ENCODE results near the gene DCPS.
A peak's percentile ranks its signal among the peaks of the same experiment; 100 is the strongest.

The DCPS gene

GRCh38 chr11:126352163-126352562 lies 48.3 kb downstream of the DCPS start:
- TF ChIP-seq, protein P1, sequence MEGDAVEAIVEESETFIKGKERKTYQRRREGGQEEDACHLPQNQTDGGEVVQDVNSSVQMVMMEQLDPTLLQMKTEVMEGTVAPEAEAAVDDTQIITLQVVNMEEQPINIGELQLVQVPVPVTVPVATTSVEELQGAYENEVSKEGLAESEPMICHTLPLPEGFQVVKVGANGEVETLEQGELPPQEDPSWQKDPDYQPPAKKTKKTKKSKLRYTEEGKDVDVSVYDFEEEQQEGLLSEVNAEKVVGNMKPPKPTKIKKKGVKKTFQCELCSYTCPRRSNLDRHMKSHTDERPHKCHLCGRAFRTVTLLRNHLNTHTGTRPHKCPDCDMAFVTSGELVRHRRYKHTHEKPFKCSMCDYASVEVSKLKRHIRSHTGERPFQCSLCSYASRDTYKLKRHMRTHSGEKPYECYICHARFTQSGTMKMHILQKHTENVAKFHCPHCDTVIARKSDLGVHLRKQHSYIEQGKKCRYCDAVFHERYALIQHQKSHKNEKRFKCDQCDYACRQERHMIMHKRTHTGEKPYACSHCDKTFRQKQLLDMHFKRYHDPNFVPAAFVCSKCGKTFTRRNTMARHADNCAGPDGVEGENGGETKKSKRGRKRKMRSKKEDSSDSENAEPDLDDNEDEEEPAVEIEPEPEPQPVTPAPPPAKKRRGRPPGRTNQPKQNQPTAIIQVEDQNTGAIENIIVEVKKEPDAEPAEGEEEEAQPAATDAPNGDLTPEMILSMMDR (IDR thresholded peaks at IDR 0.05; ENCODE audit: insufficient read depth, low read length, missing control alignments) = no peak
- no peak for DNase-seq (ENCODE audit: low read depth, low spot score)
- ChIA-PET CTCF (no interaction called here), POLR2A (no interaction called here)
- no peak overlapping the region for H3K4me3 ChIP-seq (ENCODE audit: low read depth, low read length)

DNA sequence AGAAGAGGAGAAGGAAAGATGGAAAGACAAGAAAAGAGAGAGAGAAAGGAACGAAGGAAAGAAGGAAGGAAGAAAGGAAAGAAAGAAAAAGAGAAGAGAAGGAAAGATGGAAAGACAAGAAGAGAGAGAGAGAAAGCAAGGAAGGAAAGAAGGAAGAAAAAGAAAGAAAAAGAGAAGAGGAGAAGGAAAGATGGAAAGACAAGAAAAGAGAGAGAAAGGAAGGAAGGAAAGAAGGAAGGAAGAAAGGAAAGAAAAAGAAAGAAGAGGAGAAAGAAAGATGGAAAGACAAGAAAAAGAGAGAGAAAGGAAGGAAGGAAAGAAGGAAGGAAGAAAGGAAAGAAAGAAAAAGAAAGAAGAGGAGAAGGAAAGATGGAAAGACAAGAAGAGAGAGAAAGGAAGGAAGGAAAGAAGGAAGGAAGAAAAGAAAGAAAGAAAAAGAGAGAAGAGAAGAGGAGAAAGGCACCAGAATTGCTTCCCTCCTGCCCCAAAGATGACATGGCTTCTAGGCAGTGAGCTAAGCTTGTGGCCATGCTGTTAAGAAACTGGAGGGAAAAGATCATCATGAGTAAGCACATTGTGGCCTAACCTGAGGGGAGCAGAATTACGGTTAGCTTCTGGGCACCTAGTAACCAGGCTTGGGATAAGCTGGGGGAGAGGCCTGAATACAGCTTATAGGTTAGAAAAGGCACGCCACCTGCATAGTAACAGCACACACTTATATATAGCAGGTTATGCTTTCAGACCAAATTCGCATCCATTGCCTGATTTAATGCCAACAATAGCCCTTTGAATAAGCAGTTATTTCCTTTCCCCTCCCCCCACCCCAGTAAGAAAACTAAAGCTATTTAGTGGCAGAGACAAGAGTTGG lies 49.3 kb downstream of the DCPS start:
- TF ChIP-seq, protein P1 (IDR thresholded peaks at IDR 0.05; ENCODE audit: insufficient read depth, low read length, missing control alignments) = no peak
- DNase-seq (ENCODE audit: low read depth, low spot score) = no peak
- H3K4me3 ChIP-seq (ENCODE audit: low read depth, low read length) = peak overlapping the region; percentile 18
- ChIA-PET POLR2A (interaction anchor here (1.4 to 2.8 kb wide), 2 partner anchors 11 to 35 kb away, joined by 4 to 16 read pairs; no protein-coding TSS in a partner anchor), CTCF (interaction anchor here (0.9 to 8.1 kb wide), 6 partner anchors 9 to 128 kb away, joined by 3 to 47 read pairs (median 4); no protein-coding TSS in a partner anchor)

GRCh38 chr11:126354631-126355323 lies 50.9 kb downstream of the DCPS start:
- peak overlapping the region; percentile 86 for H3K4me3 ChIP-seq (ENCODE audit: low read depth, low read length)
- CTCF ChIA-PET = interaction anchor here (0.9 to 8.1 kb wide), 4 partner anchors 35 to 125 kb away, joined by 3 to 47 read pairs (median 4); no protein-coding TSS in a partner anchor
- POLR2A ChIA-PET = interaction anchor here (0.7 to 2.8 kb wide), 4 partner anchors 13 to 44 kb away, joined by 3 to 16 read pairs (median 3); no protein-coding TSS in a partner anchor
- TF ChIP-seq, protein P1 (IDR thresholded peaks at IDR 0.05; ENCODE audit: insufficient read depth, low read length, missing control alignments) = no peak
- DNase-seq (ENCODE audit: low read depth, low spot score) = no peak

- CTCF ChIA-PET = interaction anchor here (1.0 to 8.1 kb wide), 4 partner anchors 14 to 48 kb away, joined by 3 to 47 read pairs (median 10); no protein-coding TSS in a partner anchor
- TF ChIP-seq, protein P1 (IDR thresholded peaks at IDR 0.05; ENCODE audit: insufficient read depth, low read length, missing control alignments) = no peak
- POLR2A ChIA-PET = interaction anchor here (0.7 to 2.8 kb wide), 5 partner anchors 13 to 49 kb away, joined by 3 to 16 read pairs (median 3); no protein-coding TSS in a partner anchor
- DNase-seq (ENCODE audit: low read depth, low spot score) = no peak
- H3K4me3 ChIP-seq (ENCODE audit: low read depth, low read length) = peak within 1 kb of the TSS; percentile 86
These were observed 51.6 kb downstream of the DCPS start, which contains the start of gene ST3GAL4 for GRCh38 chr11:126355324-126355925. ST3GAL4 (plus strand) TSS chr11:126355686; CDS start chr11:126406156, 50,470 bp downstream.

GRCh38 chr11:126355926-126356897 lies 52.4 kb downstream of the DCPS start:
- peak overlapping the region; percentile 86 for H3K4me3 ChIP-seq (ENCODE audit: low read depth, low read length)
- ChIA-PET CTCF (interaction anchor here (1.0 to 8.1 kb wide), 5 partner anchors 14 to 124 kb away, joined by 3 to 47 read pairs (median 7); no protein-coding TSS in a partner anchor), POLR2A (interaction anchor here (1.3 to 2.6 kb wide), 3 partner anchors 36 to 48 kb away, joined by 3 to 13 read pairs (median 3); no protein-coding TSS in a partner anchor)
- TF ChIP-seq, protein P1 (IDR thresholded peaks at IDR 0.05; ENCODE audit: insufficient read depth, low read length, missing control alignments) = no peak
- DNase-seq (ENCODE audit: low read depth, low spot score) = no peak

Data from AG04449 (cell line).